ENCODE measurements around the gene TSR1. TPM values are rescaled to one million over a fixed set of nuclear protein-coding genes. Genes with fewer than 3 reads are reported as not detected.

The TSR1 gene
- total and polyA plus RNA-seq, 2 experiments from 2014 or later = 21.2 to 22.0 TPM

DNA sequence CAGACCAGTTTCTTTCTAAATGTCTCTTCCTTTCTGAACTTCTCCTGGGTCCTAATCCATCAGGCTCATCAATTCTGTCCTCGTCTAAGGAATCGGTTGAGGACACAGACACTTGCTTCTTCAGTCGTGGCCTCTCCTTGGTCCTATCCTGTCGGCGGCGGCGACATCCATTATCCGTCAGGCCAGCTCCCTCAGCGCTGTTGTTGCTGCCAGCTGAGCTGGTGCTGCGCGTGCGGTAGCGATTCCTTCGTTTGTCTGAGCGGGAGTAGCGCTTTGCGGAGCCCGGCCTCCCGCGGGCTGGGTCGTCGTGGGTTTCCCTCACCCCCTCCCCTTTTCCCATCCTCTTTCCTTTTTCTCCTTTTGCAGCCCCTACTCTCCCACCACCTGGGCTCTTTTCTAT is 36.5 kb downstream of the TSR1 start:
- TF ChIP-seq, protein P1, sequence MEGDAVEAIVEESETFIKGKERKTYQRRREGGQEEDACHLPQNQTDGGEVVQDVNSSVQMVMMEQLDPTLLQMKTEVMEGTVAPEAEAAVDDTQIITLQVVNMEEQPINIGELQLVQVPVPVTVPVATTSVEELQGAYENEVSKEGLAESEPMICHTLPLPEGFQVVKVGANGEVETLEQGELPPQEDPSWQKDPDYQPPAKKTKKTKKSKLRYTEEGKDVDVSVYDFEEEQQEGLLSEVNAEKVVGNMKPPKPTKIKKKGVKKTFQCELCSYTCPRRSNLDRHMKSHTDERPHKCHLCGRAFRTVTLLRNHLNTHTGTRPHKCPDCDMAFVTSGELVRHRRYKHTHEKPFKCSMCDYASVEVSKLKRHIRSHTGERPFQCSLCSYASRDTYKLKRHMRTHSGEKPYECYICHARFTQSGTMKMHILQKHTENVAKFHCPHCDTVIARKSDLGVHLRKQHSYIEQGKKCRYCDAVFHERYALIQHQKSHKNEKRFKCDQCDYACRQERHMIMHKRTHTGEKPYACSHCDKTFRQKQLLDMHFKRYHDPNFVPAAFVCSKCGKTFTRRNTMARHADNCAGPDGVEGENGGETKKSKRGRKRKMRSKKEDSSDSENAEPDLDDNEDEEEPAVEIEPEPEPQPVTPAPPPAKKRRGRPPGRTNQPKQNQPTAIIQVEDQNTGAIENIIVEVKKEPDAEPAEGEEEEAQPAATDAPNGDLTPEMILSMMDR (IDR thresholded peaks at IDR 0.05; ENCODE audit: poor library complexity) = no peak
- TF ChIP-seq EZH2phosphoT487 (IDR thresholded peaks at IDR 0.05; ENCODE audit: low read depth, severe bottlenecking, unreplicated experiment) = no peak
- TF ChIP-seq EZH2 (IDR thresholded peaks at IDR 0.05; ENCODE audit: borderline replicate concordance) = no peak
- H3K4me1 ChIP-seq (ENCODE audit: insufficient read depth) = no peaks in the 10 kb centered on the region
- no peak overlapping the region for H2AFZ ChIP-seq
- 95% methylated on average over 21 of the region's 22 CpGs for WGBS (ENCODE audit: low lambda C conversion rate, missing lambda C conversion rate)
- H3K4me3 ChIP-seq = no peak overlapping the region
- DNase-seq (ENCODE audit: low spot score) = no peak
- no peaks in the 10 kb centered on the region for H3K36me3 ChIP-seq (replicated peaks; ENCODE audit: insufficient read depth, low read depth)
- no peaks in the 10 kb centered on the region for H3K9me2 ChIP-seq (replicated peaks; ENCODE audit: insufficient read depth)
- H3K27ac ChIP-seq = no peak overlapping the region
- H3K27me3 ChIP-seq = no peaks in the 10 kb centered on the region
- H3K79me2 ChIP-seq = peaks cover 79% of the 10 kb centered on the region
- no peak overlapping the region for H3K4me2 ChIP-seq
- no peaks in the 10 kb centered on the region for H3K9me3 ChIP-seq (ENCODE audit: low read depth)
- H4K20me1 ChIP-seq (ENCODE audit: insufficient read depth, poor library complexity, severe bottlenecking) = peaks cover 7% of the 10 kb centered on the region

DNA sequence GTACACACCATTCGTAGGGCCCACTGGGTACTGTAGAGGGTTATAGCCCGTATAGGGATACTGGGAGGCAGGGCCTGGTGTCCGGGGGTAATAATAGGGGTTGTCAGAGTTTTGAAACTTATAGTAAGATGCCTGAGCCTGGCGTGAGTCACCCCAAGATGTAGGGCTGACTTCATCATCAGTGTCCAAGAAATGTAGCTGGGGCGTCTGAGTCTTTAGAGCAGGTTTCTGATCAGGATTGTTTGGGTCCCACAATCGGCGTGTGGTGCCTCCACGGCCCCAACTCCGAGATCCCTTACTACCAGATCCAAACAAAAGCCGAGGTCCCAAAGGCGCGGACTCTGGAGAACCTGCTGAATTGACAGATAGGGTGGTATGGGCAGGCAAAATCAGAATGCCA is 37.1 kb downstream of the TSR1 start:
- Histone ChIP-seq H2AFZ (no peak overlapping the region), H3K36me3 (replicated peaks; ENCODE audit: insufficient read depth, low read depth) (no peaks in the 10 kb centered on the region), H3K9me3 (ENCODE audit: low read depth) (no peaks in the 10 kb centered on the region), H3K27me3 (no peaks in the 10 kb centered on the region), H4K20me1 (ENCODE audit: insufficient read depth, poor library complexity, severe bottlenecking) (peaks cover 7% of the 10 kb centered on the region), H3K4me2 (no peak overlapping the region), H3K9me2 (replicated peaks; ENCODE audit: insufficient read depth) (no peaks in the 10 kb centered on the region), H3K4me3 (no peak overlapping the region), H3K27ac (no peak overlapping the region), H3K4me1 (ENCODE audit: insufficient read depth) (no peaks in the 10 kb centered on the region), H3K79me2 (peaks cover 77% of the 10 kb centered on the region)
- no peak for DNase-seq (ENCODE audit: low spot score)
- 97% methylated on average over 12 of the region's 12 CpGs for WGBS (ENCODE audit: low lambda C conversion rate, missing lambda C conversion rate)
- TF ChIP-seq, protein P1 (IDR thresholded peaks at IDR 0.05; ENCODE audit: poor library complexity) = no peak

GRCh38 chr17:2297023-2297422 is 39.2 kb downstream of the TSR1 start:
- TF ChIP-seq, protein P1 (IDR thresholded peaks at IDR 0.05; ENCODE audit: poor library complexity) = no peak
- TF ChIP-seq EZH2 (IDR thresholded peaks at IDR 0.05; ENCODE audit: borderline replicate concordance) (no peak), EZH2phosphoT487 (IDR thresholded peaks at IDR 0.05; ENCODE audit: low read depth, severe bottlenecking, unreplicated experiment) (no peak)
- Histone ChIP-seq H2AFZ (no peak overlapping the region), H3K79me2 (peaks cover 69% of the 10 kb centered on the region), H4K20me1 (ENCODE audit: insufficient read depth, poor library complexity, severe bottlenecking) (peaks cover 7% of the 10 kb centered on the region), H3K36me3 (replicated peaks; ENCODE audit: insufficient read depth, low read depth) (no peaks in the 10 kb centered on the region), H3K4me3 (no peak overlapping the region), H3K27ac (no peak overlapping the region), H3K9me3 (ENCODE audit: low read depth) (no peaks in the 10 kb centered on the region), H3K4me2 (no peak overlapping the region), H3K4me1 (ENCODE audit: insufficient read depth) (no peaks in the 10 kb centered on the region), H3K27me3 (no peaks in the 10 kb centered on the region), H3K9me2 (replicated peaks; ENCODE audit: insufficient read depth) (no peaks in the 10 kb centered on the region)
- WGBS (ENCODE audit: low lambda C conversion rate, missing lambda C conversion rate) = 96% methylated on average over 5 of the region's 5 CpGs
- no peak for DNase-seq (ENCODE audit: low spot score)

DNA sequence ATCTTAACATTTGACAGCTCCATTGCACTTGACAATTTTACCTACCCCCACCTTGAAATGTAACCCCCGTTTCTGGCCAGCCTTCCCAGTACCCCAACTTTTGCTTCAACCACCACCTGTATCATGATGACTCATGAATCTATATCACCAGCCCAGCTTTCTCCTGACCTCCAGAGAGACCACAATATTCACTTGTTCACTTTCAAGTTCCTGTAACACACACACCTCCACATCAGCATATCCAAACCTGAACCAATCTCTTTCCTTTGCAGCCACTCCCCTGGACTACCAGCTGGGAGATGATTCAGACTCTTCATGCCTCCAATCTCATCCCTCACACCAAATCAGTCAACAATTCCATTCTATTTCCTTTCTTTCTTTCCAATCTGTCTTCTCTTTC is 40.7 kb downstream of the TSR1 start:
- no peak overlapping the region for H3K4me3 ChIP-seq
- no peaks in the 10 kb centered on the region for H3K36me3 ChIP-seq (replicated peaks; ENCODE audit: insufficient read depth, low read depth)
- TF ChIP-seq EZH2phosphoT487 (IDR thresholded peaks at IDR 0.05; ENCODE audit: low read depth, severe bottlenecking, unreplicated experiment) (no peak), EZH2 (IDR thresholded peaks at IDR 0.05; ENCODE audit: borderline replicate concordance) (no peak)
- TF ChIP-seq, protein P1 (IDR thresholded peaks at IDR 0.05; ENCODE audit: poor library complexity) = no peak
- WGBS (ENCODE audit: low lambda C conversion rate, missing lambda C conversion rate) = 88% methylated on average over 1 of the region's 1 CpG
- H3K79me2 ChIP-seq = peaks cover 54% of the 10 kb centered on the region
- H3K27ac ChIP-seq = no peak overlapping the region
- peaks cover 4% of the 10 kb centered on the region for H4K20me1 ChIP-seq (ENCODE audit: insufficient read depth, poor library complexity, severe bottlenecking)
- H3K4me2 ChIP-seq = no peak overlapping the region
- no peaks in the 10 kb centered on the region for H3K9me2 ChIP-seq (replicated peaks; ENCODE audit: insufficient read depth)
- H3K4me1 ChIP-seq (ENCODE audit: insufficient read depth) = no peaks in the 10 kb centered on the region
- DNase-seq (ENCODE audit: low spot score) = no peak
- no peaks in the 10 kb centered on the region for H3K9me3 ChIP-seq (ENCODE audit: low read depth)
- H2AFZ ChIP-seq = no peak overlapping the region
- H3K27me3 ChIP-seq = no peaks in the 10 kb centered on the region

Measured in hepatocyte (in vitro differentiated cells).